AG04450 (cell line): ENCODE data around the gene CEP89. TPM values are rescaled to one million over a fixed set of nuclear protein-coding genes. Genes with fewer than 3 reads are reported as not detected.
"Not testable (repeated sequence)": the region's sequence is repeated elsewhere in the genome, so short reads cannot be mapped to it uniquely, and the experiment has no call there.

ENCODE experiments used
- CTCF ChIA-PET: fragments of 300-600, 350-600 bp; formaldehyde crosslinking; extraction: SDS; loops from one replicate; lab custom pipeline; 2022; ENCODE audit warnings: antibody characterized with exemption, inconsistent platforms; lab: Charles Lee
- POLR2A ChIA-PET: fragments of 350-600 bp; formaldehyde crosslinking; extraction: SDS; loops from one replicate; lab custom pipeline; 2021; ENCODE audit warnings: antibody characterized with exemption, inconsistent platforms; lab: Yijun Ruan, JAX
- DNase-seq: peaks from one replicate; pipeline ENCODE4 v3.0.0-alpha.2; 2011; ENCODE audit warnings: low read depth, low spot score
- H3K27ac ChIP-seq: one replicate; pipeline ENCODE4 v1.5.1; 2012; ENCODE audit warnings: low read depth, low read length, control low read depth
- H3K27me3 ChIP-seq: one replicate; pipeline ENCODE4 v1.6.0; 2012; ENCODE audit warnings: low read length; ENCODE audit not compliant: control insufficient read depth, insufficient read depth
- H3K4me3 ChIP-seq: 2 replicates; pipeline ENCODE4 v1.5.1; 2011; ENCODE audit warnings: mild to moderate bottlenecking, low read depth, low read length, control low read depth
- H3K9me3 ChIP-seq: 2 replicates; pipeline ENCODE4 v1.5.1; 2012; ENCODE audit warnings: low read length; ENCODE audit not compliant: control insufficient read depth, insufficient read depth
- polyA plus RNA-seq: library from polyadenylated mRNA; depleted of rRNA; stranded (reverse); fragments of >200 nt; gene quantifications from 2 replicates; pipeline ENCODE4 v1.2.3, GENCODE V29; 2011
- TF ChIP-seq, protein P1 (sequence below): IDR thresholded peaks from 2 replicates; pipeline ENCODE4 v1.5.1; 2011; ENCODE audit warnings: low read depth, low read length, control low read depth, inconsistent platforms

CEP89 gene
- polyA plus RNA-seq, 1 experiment, result 12.3 TPM

DNA sequence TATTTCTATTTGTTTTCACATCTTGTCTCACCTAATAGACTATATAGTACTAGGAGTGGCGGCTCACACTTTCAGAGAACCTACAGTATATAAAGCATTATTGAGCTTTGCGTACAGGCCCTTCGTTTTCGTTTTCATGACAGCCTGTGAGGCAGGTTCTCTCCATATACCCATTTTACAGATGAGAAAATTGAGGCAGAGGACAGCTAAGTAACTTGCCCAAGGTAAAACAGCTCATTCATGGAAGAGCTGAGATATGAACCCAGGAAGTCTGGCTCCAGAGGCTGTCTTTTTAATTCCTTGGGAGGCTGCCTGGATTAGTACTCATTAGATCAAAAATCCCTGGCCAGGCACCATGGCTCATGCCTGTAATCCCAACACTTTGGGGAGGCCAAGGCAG, 29.2 kb upstream of the CEP89 start:
- Histone ChIP-seq H3K9me3 (no peaks in the 10 kb centered on the region), H3K4me3 (no peak overlapping the region), H3K27ac (no peak overlapping the region), H3K27me3 (no peaks in the 10 kb centered on the region)
- DNase-seq, result no peak
- ChIA-PET CTCF (no interaction called here), POLR2A (no interaction called here)
- TF ChIP-seq, protein P1, sequence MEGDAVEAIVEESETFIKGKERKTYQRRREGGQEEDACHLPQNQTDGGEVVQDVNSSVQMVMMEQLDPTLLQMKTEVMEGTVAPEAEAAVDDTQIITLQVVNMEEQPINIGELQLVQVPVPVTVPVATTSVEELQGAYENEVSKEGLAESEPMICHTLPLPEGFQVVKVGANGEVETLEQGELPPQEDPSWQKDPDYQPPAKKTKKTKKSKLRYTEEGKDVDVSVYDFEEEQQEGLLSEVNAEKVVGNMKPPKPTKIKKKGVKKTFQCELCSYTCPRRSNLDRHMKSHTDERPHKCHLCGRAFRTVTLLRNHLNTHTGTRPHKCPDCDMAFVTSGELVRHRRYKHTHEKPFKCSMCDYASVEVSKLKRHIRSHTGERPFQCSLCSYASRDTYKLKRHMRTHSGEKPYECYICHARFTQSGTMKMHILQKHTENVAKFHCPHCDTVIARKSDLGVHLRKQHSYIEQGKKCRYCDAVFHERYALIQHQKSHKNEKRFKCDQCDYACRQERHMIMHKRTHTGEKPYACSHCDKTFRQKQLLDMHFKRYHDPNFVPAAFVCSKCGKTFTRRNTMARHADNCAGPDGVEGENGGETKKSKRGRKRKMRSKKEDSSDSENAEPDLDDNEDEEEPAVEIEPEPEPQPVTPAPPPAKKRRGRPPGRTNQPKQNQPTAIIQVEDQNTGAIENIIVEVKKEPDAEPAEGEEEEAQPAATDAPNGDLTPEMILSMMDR, result no peak

DNA sequence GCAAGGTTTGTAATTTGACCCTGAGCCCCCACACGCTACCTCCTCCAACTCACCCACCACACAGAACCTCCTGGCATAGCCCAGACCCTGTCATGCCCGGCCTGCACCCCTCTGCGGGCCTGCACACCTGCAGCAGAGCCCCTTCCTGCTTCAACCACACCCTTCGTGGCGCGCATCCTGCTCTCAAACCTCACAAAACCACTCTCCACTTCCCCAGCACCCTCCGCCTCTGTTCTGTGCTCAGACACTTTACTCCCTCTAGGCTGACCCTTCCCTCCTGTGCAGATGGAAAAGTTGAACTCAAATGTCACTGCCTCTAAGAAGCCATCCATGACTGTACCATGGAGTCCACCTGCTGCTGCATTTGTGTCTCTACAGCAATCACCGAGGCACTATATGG, 28.8 kb upstream of the CEP89 start:
- H3K27me3 ChIP-seq, result no peaks in the 10 kb centered on the region
- H3K4me3 ChIP-seq, result no peak overlapping the region
- no peak overlapping the region for H3K27ac ChIP-seq
- CTCF ChIA-PET, result no interaction called here
- TF ChIP-seq, protein P1, result no peak
- DNase-seq, result no peak
- POLR2A ChIA-PET, result interaction anchor here (0.7 kb wide), 1 partner anchor 624 kb away, joined by 4 read pairs; no protein-coding TSS in a partner anchor
- no peaks in the 10 kb centered on the region for H3K9me3 ChIP-seq

DNA sequence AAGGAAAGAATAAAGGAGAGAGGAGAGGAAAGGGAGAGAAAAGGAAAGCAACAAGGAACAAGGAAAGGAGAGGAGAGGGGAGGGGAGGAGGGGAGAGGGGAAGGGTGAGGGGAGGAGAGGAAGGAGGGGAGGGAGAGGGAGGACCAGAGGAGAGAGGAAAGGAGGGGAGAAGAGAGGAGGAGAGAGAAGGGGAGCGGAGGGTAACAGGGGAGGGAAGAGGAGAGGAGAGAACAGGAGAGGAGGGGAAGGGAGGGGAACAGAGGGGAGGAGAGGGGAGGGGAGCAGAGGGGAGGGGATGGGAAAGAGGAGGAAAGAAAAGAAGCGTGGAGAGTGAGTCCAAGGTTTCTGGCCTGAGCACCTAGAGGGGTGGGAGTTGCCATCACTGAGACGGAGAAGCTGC, 27.0 kb upstream of the CEP89 start:
- no peak for DNase-seq
- H3K27ac ChIP-seq, result no peak overlapping the region
- POLR2A ChIA-PET, result interaction anchor here (0.6 kb wide), 1 partner anchor 137 kb away, joined by 4 read pairs; no protein-coding TSS in a partner anchor
- H3K9me3 ChIP-seq, result no peaks in the 10 kb centered on the region
- H3K27me3 ChIP-seq, result no peaks in the 10 kb centered on the region
- CTCF ChIA-PET, result no interaction called here
- no peak overlapping the region for H3K4me3 ChIP-seq
- TF ChIP-seq, protein P1, result no peak

DNA sequence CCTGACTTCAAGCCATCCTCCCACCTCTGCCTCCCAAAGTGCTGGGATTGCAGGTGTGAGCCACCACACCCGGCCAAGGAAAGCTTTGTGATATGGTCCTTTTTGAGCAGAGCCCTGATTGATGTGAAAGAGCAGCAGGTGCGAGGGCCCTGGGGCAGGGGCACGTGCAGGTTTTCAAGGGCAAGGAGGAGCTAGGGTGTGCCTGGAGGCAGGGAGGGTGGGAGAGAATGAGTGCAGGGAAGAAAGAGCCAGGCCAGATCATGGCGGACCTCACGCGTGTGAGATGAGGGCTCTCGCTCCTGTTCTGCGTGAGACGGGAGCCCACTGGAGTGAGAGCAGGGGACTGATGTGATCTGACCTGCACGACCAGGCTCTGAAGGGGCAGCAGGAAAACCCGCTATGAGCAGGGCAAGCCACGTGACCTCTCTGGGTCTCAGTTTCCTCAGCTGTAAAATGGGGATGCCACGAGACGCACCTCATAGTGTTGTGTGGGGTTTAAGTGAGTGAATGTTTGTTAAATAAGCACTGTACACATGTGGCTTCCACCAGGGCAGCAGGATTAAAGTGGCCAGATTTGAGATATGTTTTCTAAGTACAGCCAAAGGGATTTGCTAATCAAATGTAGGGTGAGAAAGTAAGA, 26.1 kb upstream of the CEP89 start:
- Histone ChIP-seq H3K27ac (no peak overlapping the region), H3K9me3 (no peaks in the 10 kb centered on the region), H3K4me3 (no peak overlapping the region), H3K27me3 (no peaks in the 10 kb centered on the region)
- TF ChIP-seq, protein P1, result no peak
- no peak for DNase-seq
- ChIA-PET CTCF (interaction anchor here (1.1 kb wide), 1 partner anchor 22 kb away, joined by 4 read pairs; no protein-coding TSS in a partner anchor), POLR2A (no interaction called here)

DNA sequence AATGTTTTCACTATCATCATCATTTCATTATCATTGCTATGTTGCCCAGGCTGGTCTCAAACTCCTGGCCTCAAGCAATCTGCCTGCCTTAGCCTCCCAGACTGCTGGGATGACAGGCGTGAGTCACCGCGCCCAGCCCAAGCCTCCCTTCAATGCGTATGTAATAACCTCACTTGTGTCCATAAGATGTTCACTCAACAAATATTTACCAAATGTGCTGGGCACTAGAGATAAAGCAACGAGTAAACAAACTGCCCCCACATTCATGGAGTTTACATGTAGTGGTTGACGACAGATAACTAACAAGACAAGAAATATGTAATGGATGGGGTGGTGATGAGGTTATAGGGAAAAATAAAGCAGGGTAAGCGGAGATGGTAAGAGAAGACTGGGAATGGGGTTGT, 25.3 kb upstream of the CEP89 start:
- CTCF ChIA-PET, result interaction anchor here (1.1 kb wide), 1 partner anchor 21 kb away, joined by 4 read pairs; no protein-coding TSS in a partner anchor
- DNase-seq, H3K27ac ChIP-seq, H3K9me3 ChIP-seq, POLR2A ChIA-PET, H3K4me3 ChIP-seq, H3K27me3 ChIP-seq: not testable (repeated sequence)

DNA sequence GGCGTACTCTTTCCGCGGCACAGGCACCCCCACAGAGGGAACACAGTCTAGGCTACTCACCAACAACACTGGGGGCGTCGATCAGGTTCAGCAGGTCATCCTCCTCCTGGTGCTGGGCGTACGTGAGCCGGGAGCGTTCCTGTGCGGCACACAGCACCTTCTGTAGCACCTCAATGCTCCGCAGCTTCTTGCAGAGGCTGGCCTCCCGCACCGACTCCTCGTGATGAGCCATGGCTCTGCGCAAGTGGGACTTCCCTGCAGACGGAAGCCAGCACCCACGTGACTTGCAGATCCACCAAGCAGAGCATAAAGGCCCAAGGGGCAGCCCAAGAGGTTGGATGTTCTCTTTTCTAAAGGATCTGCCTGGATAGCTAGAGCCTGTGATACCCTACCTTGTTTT, 24.2 kb upstream of the CEP89 start:
- H3K4me3 ChIP-seq, POLR2A ChIA-PET, CTCF ChIA-PET, H3K9me3 ChIP-seq, H3K27ac ChIP-seq, DNase-seq, H3K27me3 ChIP-seq: not testable (repeated sequence)
